Spleen (tissue), 11 donors: ENCODE results near the gene CFAP119. TPM values are rescaled to one million over a fixed set of nuclear protein-coding genes. Genes with fewer than 3 reads are reported as not detected.

Experiments
- DNase-seq: peaks from one replicate; pipeline ENCODE4 v3.0.0-alpha.2; 2020
- H3K27ac ChIP-seq, 8 donors: fragments of 200-600 bp; sonication (generic) in 7 of 8; 1 replicate in 4 of 8; 2 replicates in 4 of 8; pipeline versions ENCODE4 v1.5.0 to v1.8.0; 2016 to 2021; ENCODE audit warnings: inconsistent platforms in 4 of 8, mild to moderate bottlenecking in 4 of 8, moderate library complexity in 1 of 8
- H3K27me3 ChIP-seq, 7 donors: fragments of 200-600 bp; sonication (generic) in 6 of 7; replicated peaks in 1 of 7; 1 replicate in 4 of 7; 2 replicates in 3 of 7; pipeline versions ENCODE4 v1.5.0 to v1.8.0; 2016 to 2021; ENCODE audit warnings: inconsistent platforms in 3 of 7, mild to moderate bottlenecking in 1 of 7
- H3K36me3 ChIP-seq, 6 donors: fragments of 200-600 bp; sonication (generic) in 5 of 6; 1 replicate in 4 of 6; 2 replicates in 2 of 6; pipeline versions ENCODE4 v1.5.0 to v1.8.0; 2016 to 2021; ENCODE audit warnings: inconsistent platforms in 2 of 6
- H3K4me1 ChIP-seq, 6 donors: fragments of 200-600 bp; sonication (generic) in 5 of 6; 1 replicate in 3 of 6; 2 replicates in 3 of 6; pipeline versions ENCODE4 v1.5.0 to v1.8.0; 2016 to 2021; ENCODE audit warnings: inconsistent platforms in 3 of 6
- H3K4me3 ChIP-seq, 8 donors: fragments of 200-600 bp; sonication (generic) in 7 of 8; 1 replicate in 4 of 8; 2 replicates in 4 of 8; pipeline versions ENCODE4 v1.5.0 to v1.8.0; 2016 to 2021; ENCODE audit warnings: inconsistent platforms in 4 of 8, mild to moderate bottlenecking in 4 of 8, moderate library complexity in 2 of 8
- H3K9me3 ChIP-seq, 8 donors: fragments of 200-600 bp; sonication (generic) in 7 of 8; 1 replicate in 4 of 8; 2 replicates in 4 of 8; pipeline versions ENCODE4 v1.5.0 to v1.8.0; 2016 to 2021; ENCODE audit warnings: inconsistent platforms in 4 of 8
- CTCF ChIP-seq, 11 experiments: fragments of 200-600 bp in 7 of 11; fragments of 450-650 bp in 4 of 11; sonication (generic) in 4 of 11; IDR thresholded peaks in 8 of 11; conservative IDR thresholded peaks in 3 of 11; 1 replicate in 7 of 11; 2 replicates in 4 of 11; pipeline versions ENCODE4 v1.4.0 to v1.8.0; 2016 to 2021; ENCODE audit warnings: antibody characterized with exemption in 11 of 11, inconsistent platforms in 4 of 11, mild to moderate bottlenecking in 1 of 11
- POLR2A ChIP-seq, 3 donors: fragments of 450-650 bp; IDR thresholded peaks; one replicate each; pipeline ENCODE4 v1.5.1; 2017; ENCODE audit warnings: antibody characterized with exemption in 3 of 3, mild to moderate bottlenecking in 1 of 3
- POLR2AphosphoS5 ChIP-seq, 3 donors: sonication (generic); formaldehyde crosslinking; IDR thresholded peaks; one replicate each; pipeline ENCODE4 v1.5.1; 2017; ENCODE audit warnings: antibody characterized with exemption in 3 of 3
- WGBS, 5 donors: extraction: QIAGEN DNeasy Blood & Tissue Kit in 3 of 5; methylation state at CpG; one replicate each; pipeline versions ENCODE4 v1.1.5 to v1.1.7; 2013 to 2018; 5-methylcytosine and 5-hydroxymethylcytosine counted together
- intact Hi-C: fragments of 100-400 bp; cut with DNase I; formaldehyde crosslinking; loops from one replicate; pipeline ENCODE4 v1.15.0; 2023; ENCODE audit warnings: low total_unique reads
- polyA plus RNA-seq, 3 donors: library from polyadenylated mRNA; stranded (reverse); fragments of 200-250 nt; gene quantifications; one replicate each; pipeline ENCODE4 v1.2.1, GENCODE V29; 2013
- total RNA-seq, 7 donors: library from RNA; depleted of rRNA in 3 of 7; stranded (reverse); fragments of >200 nt in 3 of 7; fragmentation: NEBNext Ultra II Directional in 4 of 7; extraction: Animal tissue kit (Norgen Biotek cat#: 25700) in 4 of 7; gene quantifications; one replicate each; pipeline versions ENCODE4 v1.1.0 to v1.2.1, GENCODE V29; 2016 to 2021
- donor health status: healthy with polysubstance abuse.
- donor health status: DM: no; HTN: no; CAD: no; lungs with moderate emphysema.
- donor health status: DM: no; HTN: no; CAD: no.
- donor health status: Bipolar disorder and iron deficiency.
- donor health status: healthy.
- donor health status: DM: no; HTN: no; CAD: no.
- donor health status: DM: yes; HTN: yes; CAD: no.

The CFAP119 gene
- total and polyA plus RNA-seq, 10 donors, result 3.1 to 15.5 (median 4.5) TPM

GRCh38 chr16:30777591-30778297 is 15.9 kb upstream of the CFAP119 start:
- intact Hi-C loops, result loop anchor here (10.0 kb wide), 1 partner anchor 53 kb away; no protein-coding TSS in a partner anchor
- peak in 1 of 3 donors; percentile 57 for TF ChIP-seq POLR2AphosphoS5 (IDR thresholded peaks at IDR 0.05)
- no peak for TF ChIP-seq CTCF (IDR thresholded peaks at IDR 0.05 in 8 of 11, conservative IDR thresholded peaks at IDR 0.05 in 3 of 11)
- Histone ChIP-seq H3K4me3 (no peak overlapping the region), H3K27me3 (peaks cover 0 to 16% (median 0%) of the 10 kb centered on the region in 7 donors), H3K9me3 (no peaks in the 10 kb centered on the region), H3K36me3 (peaks cover 0 to 43% (median 32%) of the 10 kb centered on the region in 6 donors), H3K4me1 (peaks cover 12 to 63% (median 32%) of the 10 kb centered on the region in 6 donors), H3K27ac (peak overlapping the region in 3 of 8 donors; percentile 1 to 24 (median 18))
- DNase-seq, result no peak
- WGBS, 5 donors, result 74 to 90% (median 81%) methylated on average over 7 of the region's 7 CpGs

- H3K27ac ChIP-seq, result peak overlapping the region; percentile 39 to 86 (median 75)
- intact Hi-C loops, result loop anchor here (10.0 kb wide), 1 partner anchor 51 kb away; no protein-coding TSS in a partner anchor
- H3K9me3 ChIP-seq, result no peaks in the 10 kb centered on the region
- peaks cover 12 to 58% (median 32%) of the 10 kb centered on the region in 6 donors for H3K4me1 ChIP-seq
- 0 to 1% (median 1%) methylated on average over 39 to 81 of the region's 81 CpGs for WGBS, 5 donors
- TF ChIP-seq CTCF (IDR thresholded peaks at IDR 0.05 in 8 of 11, conservative IDR thresholded peaks at IDR 0.05 in 3 of 11) (no peak), POLR2AphosphoS5 (IDR thresholded peaks at IDR 0.05) (peak; percentile 73 to 88 (median 83))
- peak overlapping the region; percentile 48 to 84 (median 62) for H3K4me3 ChIP-seq
- DNase-seq, result peak; percentile 92
- peaks cover 0 to 43% (median 40%) of the 10 kb centered on the region in 6 donors for H3K36me3 ChIP-seq
- peaks cover 0 to 16% (median 0%) of the 10 kb centered on the region in 7 donors for H3K27me3 ChIP-seq
Observed at GRCh38 chr16:30775392-30776188, 13.7 kb upstream of the CFAP119 start.

- H3K36me3 ChIP-seq, result peaks cover 0 to 48% (median 45%) of the 10 kb centered on the region in 6 donors
- no peak for DNase-seq
- peak overlapping the region; percentile 48 to 84 (median 62) for H3K4me3 ChIP-seq
- intact Hi-C loops, result loop anchor here (10.0 kb wide), 1 partner anchor 50 kb away; no protein-coding TSS in a partner anchor
- H3K9me3 ChIP-seq, result no peaks in the 10 kb centered on the region
- H3K27ac ChIP-seq, result peak overlapping the region in 7 of 8 donors; percentile 69 to 86 (median 77)
- no peak for TF ChIP-seq POLR2A (IDR thresholded peaks at IDR 0.05)
- no peak for TF ChIP-seq CTCF (IDR thresholded peaks at IDR 0.05 in 8 of 11, conservative IDR thresholded peaks at IDR 0.05 in 3 of 11)
- TF ChIP-seq POLR2AphosphoS5 (IDR thresholded peaks at IDR 0.05), result no peak
- WGBS, 5 donors, result 1 to 19% (median 15%) methylated on average over 10 to 15 of the region's 15 CpGs
- H3K4me1 ChIP-seq, result peaks cover 12 to 52% (median 32%) of the 10 kb centered on the region in 6 donors
- H3K27me3 ChIP-seq, result peaks cover 0 to 16% (median 0%) of the 10 kb centered on the region in 7 donors
Observed at GRCh38 chr16:30775131-30775391, 13.2 kb upstream of the CFAP119 start.
